Ovary (tissue), 9 donors: ENCODE measurements around the gene SETD4. TPM values are rescaled to one million over a fixed set of nuclear protein-coding genes. Genes with fewer than 3 reads are reported as not detected.

ENCODE experiments used
- DNase-seq, 5 donors: peaks; one replicate each; pipeline ENCODE4 v3.0.0-alpha.2; 2019 to 2020
- H3K27ac ChIP-seq, 2 donors: fragments of 200-600 bp; one replicate each; pipeline versions ENCODE4 v1.5.1 to v1.8.0; 2019 to 2022
- H3K27me3 ChIP-seq: fragments of 200-600 bp; one replicate; pipeline ENCODE4 v1.8.0; 2022
- H3K36me3 ChIP-seq: fragments of 200-600 bp; sonication (generic); one replicate; pipeline ENCODE4 v1.5.1; 2019
- H3K4me1 ChIP-seq: one replicate; pipeline ENCODE4 v1.8.1; 2013; ENCODE audit warnings: mild to moderate bottlenecking, moderate library complexity; ENCODE audit not compliant: insufficient read depth
- H3K4me3 ChIP-seq: fragments of 200-600 bp; sonication (generic); one replicate; pipeline ENCODE4 v1.5.1; 2017
- H3K9me3 ChIP-seq, 2 donors: fragments of 200-600 bp in 1 of 2; sonication (generic) in 1 of 2; one replicate each; pipeline versions ENCODE4 v1.5.1 to v1.8.1; 2013 to 2019; ENCODE audit warnings: mild to moderate bottlenecking in 1 of 2, moderate library complexity in 1 of 2
- CTCF ChIP-seq, 3 donors: fragments of 450-650 bp in 2 of 3; fragments of 200-600 bp in 1 of 3; IDR thresholded peaks; one replicate each; pipeline versions ENCODE4 v1.5.1 to v1.8.0; 2016 to 2022; ENCODE audit warnings: antibody characterized with exemption in 3 of 3, mild to moderate bottlenecking in 1 of 3
- EP300 ChIP-seq: sonication (generic); formaldehyde crosslinking; IDR thresholded peaks from one replicate; pipeline ENCODE4 v1.6.1; 2017; ENCODE audit warnings: antibody characterized with exemption
- POLR2A ChIP-seq: fragments of 450-650 bp; IDR thresholded peaks from one replicate; pipeline ENCODE4 v1.6.1; 2017; ENCODE audit warnings: antibody characterized with exemption, mild to moderate bottlenecking, moderate library complexity
- WGBS, 3 donors: extraction: QIAGEN DNeasy Blood & Tissue Kit in 1 of 3; methylation state at CpG; one replicate each; pipeline versions ENCODE4 v1.1.5 to v1.1.7; 2013 to 2017; 5-methylcytosine and 5-hydroxymethylcytosine counted together
- intact Hi-C, 4 donors: fragments of 100-400 bp; cut with DNase I; formaldehyde crosslinking; loops; one replicate each; pipeline versions ENCODE4 v1.11.0 to v1.15.1; 2022 to 2023
- polyA plus RNA-seq, 2 donors: library from polyadenylated mRNA; stranded (reverse); fragments of 200-250 nt in 1 of 2; fragments of 350-450 nt in 1 of 2; fragmentation: Illumina TruSeq in 1 of 2; extraction: RNeasy Lipid Tissue Mini Kit (QIAGEN cat#74804) in 1 of 2; gene quantifications; one replicate each; pipeline ENCODE4 v1.2.3, GENCODE V29; 2013 to 2014
- total RNA-seq, 7 donors: library from RNA; depleted of rRNA in 2 of 7; stranded (reverse); fragments of >200 nt in 2 of 7; fragmentation: NEBNext Ultra II Directional in 3 of 7; extraction: Animal tissue kit (Norgen Biotek cat#: 25700) in 3 of 7; gene quantifications; one replicate each; pipeline versions ENCODE4 v1.1.0 to v1.2.4, GENCODE V29; 2016 to 2023
- donor health status: DM: no; HTN: no; CAD: no; lungs with moderate emphysema.
- donor health status: DM: no; HTN: no; CAD: no.
- donor health status: Bipolar disorder and iron deficiency.
- donor health status: DM: yes; HTN: yes; CAD: no.
- donor health status: DM: no; HTN: no; CAD: no.
- donor health status: DM: yes; HTN: yes; CAD: no.

The SETD4 gene
- total and polyA plus RNA-seq, 9 donors = 11.6 to 22.9 (median 15.6) TPM

GRCh38 chr21:36015045-36015444, 45.3 kb downstream of the SETD4 start:
- Histone ChIP-seq H3K27me3 (no peaks in the 10 kb centered on the region), H3K9me3 (no peaks in the 10 kb centered on the region), H3K4me3 (no peak overlapping the region), H3K4me1 (no peaks in the 10 kb centered on the region), H3K27ac (no peak overlapping the region), H3K36me3 (no peaks in the 10 kb centered on the region)
- intact Hi-C loops = no loop called here
- WGBS, 3 donors = 80 to 87% (median 84%) methylated on average over 5 of the region's 5 CpGs
- TF ChIP-seq EP300 (no peak), CTCF (IDR thresholded peaks at IDR 0.05) (no peak), POLR2A (no peak)
- no peak for DNase-seq

- DNase-seq = no peak
- 68 to 80% (median 71%) methylated on average over 2 of the region's 2 CpGs for WGBS, 3 donors
- intact Hi-C loops = no loop called here
- no peak for TF ChIP-seq EP300
- Histone ChIP-seq H3K4me3 (no peak overlapping the region), H3K4me1 (no peaks in the 10 kb centered on the region), H3K9me3 (no peaks in the 10 kb centered on the region), H3K27me3 (no peaks in the 10 kb centered on the region), H3K27ac (no peak overlapping the region), H3K36me3 (no peaks in the 10 kb centered on the region)
These were observed 49.5 kb downstream of the SETD4 start for GRCh38 chr21:36010801-36011200.

GRCh38 chr21:36008505-36008904, 51.8 kb downstream of the SETD4 start:
- TF ChIP-seq EP300 (no peak), CTCF (IDR thresholded peaks at IDR 0.05) (no peak), POLR2A (no peak)
- intact Hi-C loops = no loop called here
- no peaks in the 10 kb centered on the region for H3K36me3 ChIP-seq
- H3K9me3 ChIP-seq = no peaks in the 10 kb centered on the region
- no peak for DNase-seq
- WGBS, 3 donors = 91 to 93% (median 92%) methylated on average over 2 of the region's 2 CpGs
- H3K4me3 ChIP-seq = no peak overlapping the region
- H3K27me3 ChIP-seq = no peaks in the 10 kb centered on the region
- no peaks in the 10 kb centered on the region for H3K4me1 ChIP-seq
- H3K27ac ChIP-seq = no peak overlapping the region

- TF ChIP-seq EP300 (no peak), CTCF (IDR thresholded peaks at IDR 0.05) (no peak)
- Histone ChIP-seq H3K9me3 (no peaks in the 10 kb centered on the region), H3K27me3 (no peaks in the 10 kb centered on the region), H3K4me3 (peak overlapping the region; percentile 22), H3K27ac (no peak overlapping the region), H3K36me3 (no peaks in the 10 kb centered on the region), H3K4me1 (no peaks in the 10 kb centered on the region)
- DNase-seq = no peak
- 89 to 98% (median 92%) methylated on average over 5 of the region's 5 CpGs for WGBS, 3 donors
- intact Hi-C loops = no loop called here
These were observed 54.4 kb downstream of the SETD4 start for GRCh38 chr21:36005879-36006400.

- intact Hi-C loops = no loop called here
These were observed 55.3 kb downstream of the SETD4 start for GRCh38 chr21:36005018-36005417.

More at GRCh38 chr21:36005018-36005417, 55.3 kb downstream of the SETD4 start:
- Histone ChIP-seq H3K27ac (no peak overlapping the region), H3K4me1 (no peaks in the 10 kb centered on the region), H3K9me3 (no peaks in the 10 kb centered on the region), H3K4me3 (peak overlapping the region; percentile 22), H3K27me3 (no peaks in the 10 kb centered on the region), H3K36me3 (no peaks in the 10 kb centered on the region)
- 73 to 84% (median 77%) methylated on average over 16 to 17 of the region's 17 CpGs for WGBS, 3 donors
- TF ChIP-seq POLR2A (peak; percentile 33), EP300 (no peak)
- DNase-seq = peak in 3 of 5 donors; percentile 46 to 75 (median 55)
